Ascending aorta (tissue), 2 donors: ENCODE data around the gene MAP6. TPM values are rescaled to one million over a fixed set of nuclear protein-coding genes. Genes with fewer than 3 reads are reported as not detected.

Experiments used
- DNase-seq, 2 donors: peaks; one replicate each; pipeline ENCODE4 v3.0.0-alpha.2; 2019; ENCODE audit warnings: low spot score in 2 of 2
- H3K27ac ChIP-seq, 2 donors: fragments of 200-600 bp; sonication (generic); one replicate each; pipeline ENCODE4 v1.5.1; 2016 to 2017; ENCODE audit warnings: mild to moderate bottlenecking in 1 of 2
- H3K27me3 ChIP-seq: fragments of 200-600 bp; sonication (generic); one replicate; pipeline ENCODE4 v1.5.1; 2017
- H3K36me3 ChIP-seq, 2 donors: fragments of 200-600 bp; sonication (generic); one replicate each; pipeline ENCODE4 v1.5.1; 2016
- H3K4me1 ChIP-seq, 2 donors: fragments of 200-600 bp; sonication (generic); one replicate each; pipeline ENCODE4 v1.5.1; 2016 to 2017; ENCODE audit warnings: mild to moderate bottlenecking in 1 of 2
- H3K4me3 ChIP-seq, 2 donors: fragments of 200-600 bp; sonication (generic); one replicate each; pipeline ENCODE4 v1.5.1; 2016 to 2017; ENCODE audit warnings: mild to moderate bottlenecking in 1 of 2
- H3K9me3 ChIP-seq, 2 donors: fragments of 200-600 bp; sonication (generic); one replicate each; pipeline ENCODE4 v1.5.1; 2016
- CTCF ChIP-seq, 3 experiments: fragments of 200-600 bp in 2 of 3; fragments of 450-650 bp in 1 of 3; sonication (generic) in 2 of 3; IDR thresholded peaks; one replicate each; pipeline ENCODE4 v1.5.1; 2016 to 2019; ENCODE audit warnings: antibody characterized with exemption in 3 of 3, mild to moderate bottlenecking in 1 of 3, moderate library complexity in 1 of 3
- intact Hi-C: fragments of 100-400 bp; cut with DNase I; formaldehyde crosslinking; loops from one replicate; pipeline ENCODE4 v1.15.1; 2023
- total RNA-seq: library from RNA; depleted of rRNA; stranded (reverse); fragments of >200 nt; gene quantifications from one replicate; pipeline ENCODE4 v1.1.0, GENCODE V29; 2016

The MAP6 gene
- total RNA-seq, 1 donor from 2014 or later = 15.8 TPM

GRCh38 chr11:75665126-75665525, 3.7 kb downstream of the MAP6 start:
- H3K27ac ChIP-seq = no peak overlapping the region
- H3K4me3 ChIP-seq = no peak overlapping the region
- H3K4me1 ChIP-seq = peaks cover 0 to 14% of the 10 kb centered on the region in 2 donors
- intact Hi-C loops = loop anchor here (5.0 kb wide), 2 partner anchors 83 to 118 kb away; no protein-coding TSS in a partner anchor
- no peak for DNase-seq
- H3K36me3 ChIP-seq = no peaks in the 10 kb centered on the region
- H3K27me3 ChIP-seq = no peaks in the 10 kb centered on the region
- no peak for TF ChIP-seq CTCF (IDR thresholded peaks at IDR 0.05)
- no peaks in the 10 kb centered on the region for H3K9me3 ChIP-seq

GRCh38 chr11:75664389-75664788, 4.4 kb downstream of the MAP6 start:
- Histone ChIP-seq H3K36me3 (no peaks in the 10 kb centered on the region), H3K27ac (no peak overlapping the region), H3K27me3 (no peaks in the 10 kb centered on the region), H3K4me1 (peaks cover 0 to 14% of the 10 kb centered on the region in 2 donors), H3K9me3 (no peaks in the 10 kb centered on the region), H3K4me3 (no peak overlapping the region)
- TF ChIP-seq CTCF (IDR thresholded peaks at IDR 0.05) = no peak
- no peak for DNase-seq
- intact Hi-C loops = no loop called here

- no peak for DNase-seq
- Histone ChIP-seq H3K9me3 (no peaks in the 10 kb centered on the region), H3K4me1 (peaks cover 0 to 10% of the 10 kb centered on the region in 2 donors), H3K27ac (no peak overlapping the region), H3K27me3 (no peaks in the 10 kb centered on the region), H3K4me3 (no peak overlapping the region), H3K36me3 (no peaks in the 10 kb centered on the region)
- TF ChIP-seq CTCF (IDR thresholded peaks at IDR 0.05) = no peak
- intact Hi-C loops = no loop called here
Measured at GRCh38 chr11:75663808-75664207, 5.0 kb downstream of the MAP6 start.

- TF ChIP-seq CTCF (IDR thresholded peaks at IDR 0.05) = no peak
- no peak overlapping the region for H3K27ac ChIP-seq
- no peaks in the 10 kb centered on the region for H3K4me1 ChIP-seq
- H3K4me3 ChIP-seq = no peak overlapping the region
- H3K36me3 ChIP-seq = no peaks in the 10 kb centered on the region
- H3K9me3 ChIP-seq = no peaks in the 10 kb centered on the region
- intact Hi-C loops = no loop called here
- no peaks in the 10 kb centered on the region for H3K27me3 ChIP-seq
- no peak for DNase-seq
Measured at GRCh38 chr11:75659836-75660235, 9.0 kb downstream of the MAP6 start.

GRCh38 chr11:75656044-75656727, 12.7 kb downstream of the MAP6 start:
- intact Hi-C loops = no loop called here
- no peaks in the 10 kb centered on the region for H3K4me1 ChIP-seq
- no peak for TF ChIP-seq CTCF (IDR thresholded peaks at IDR 0.05)
- no peak for DNase-seq
- no peak overlapping the region for H3K27ac ChIP-seq
- no peaks in the 10 kb centered on the region for H3K27me3 ChIP-seq
- no peaks in the 10 kb centered on the region for H3K9me3 ChIP-seq
- H3K36me3 ChIP-seq = no peaks in the 10 kb centered on the region
- no peak overlapping the region for H3K4me3 ChIP-seq
